Endothelial cell of umbilical vein (primary cell): Measurements from ENCODE around the gene SPACA4. TPM values are rescaled to one million over a fixed set of nuclear protein-coding genes. Genes with fewer than 3 reads are reported as not detected.

ENCODE experiments used
- BruUV-seq: library from RNA; stranded (reverse); fragments of 400-500 nt; replicated peaks from 2 replicates; lab custom pipeline; 2021; lab: Mats Ljungman, UMichigan
- CTCF ChIA-PET: fragments of 300-600, 350-600 bp; sonication (Branson Sonifier 250); formaldehyde crosslinking; loops from one replicate; lab custom pipeline; 2021; ENCODE audit warnings: antibody characterized with exemption, inconsistent platforms; lab: Charles Lee
- POLR2A ChIA-PET: fragments of 300-600, 350-600 bp; sonication (Branson Sonifier 250); formaldehyde crosslinking; loops from one replicate; lab custom pipeline; 2021; ENCODE audit warnings: antibody characterized with exemption, inconsistent platforms; lab: Charles Lee
- DNase-seq: peaks from one replicate; pipeline ENCODE4 v3.0.0-alpha.2; 2011; ENCODE audit warnings: low read depth, low spot score
- FAIRE-seq: peaks from 2 replicates; lab custom pipeline; 2011; peaks lifted over from hg19 to GRCh38; lab: Jason Lieb, UNC
- H2AFZ ChIP-seq: 2 replicates; pipeline ENCODE4 v1.6.0; 2012; ENCODE audit warnings: low read depth, low read length, control low read depth, inconsistent platforms
- H3K27ac ChIP-seq: 2 replicates; pipeline ENCODE4 v1.5.1; 2011; ENCODE audit warnings: low read depth, mild to moderate bottlenecking, control low read depth, low read length, moderate library complexity; ENCODE audit not compliant: insufficient read depth
- H3K27me3 ChIP-seq, 2 experiments: 2 replicates each; pipeline versions ENCODE4 v1.6.0 to v1.6.1; 2011; ENCODE audit warnings: low read length in 2 of 2, mixed read lengths in 1 of 2; ENCODE audit not compliant: control insufficient read depth in 2 of 2, insufficient read depth in 2 of 2
- H3K36me3 ChIP-seq, 2 experiments: 2 replicates in 1 of 2; 3 replicates in 1 of 2; pipeline ENCODE4 v1.5.1; 2011; ENCODE audit warnings: low read length in 2 of 2, mild to moderate bottlenecking in 1 of 2, moderate library complexity in 1 of 2; ENCODE audit not compliant: control insufficient read depth in 2 of 2, insufficient read depth in 2 of 2; ENCODE audit errors: extremely low read depth in 1 of 2
- H3K4me1 ChIP-seq: 3 replicates; pipeline ENCODE4 v1.5.1; 2011; ENCODE audit warnings: mild to moderate bottlenecking, low read length; ENCODE audit not compliant: control insufficient read depth, insufficient read depth; ENCODE audit errors: extremely low read depth
- H3K4me2 ChIP-seq: 2 replicates; pipeline ENCODE4 v1.6.1; 2011; ENCODE audit warnings: low read length, control low read depth, mixed read lengths; ENCODE audit not compliant: insufficient read depth
- H3K4me3 ChIP-seq, 3 experiments: fragments of 200-600 bp in 1 of 3; sonication (generic), shearing (Covaris generic) in 1 of 3; replicated peaks in 1 of 3; 2 replicates each; pipeline ENCODE4 v1.5.1; 2011 to 2016; ENCODE audit warnings: control low read depth in 3 of 3, low read length in 3 of 3, mild to moderate bottlenecking in 2 of 3, inconsistent platforms in 1 of 3, low read depth in 1 of 3, moderate library complexity in 1 of 3; ENCODE audit not compliant: insufficient read depth in 1 of 3
- H3K79me2 ChIP-seq: 2 replicates; pipeline ENCODE4 v1.6.0; 2012; ENCODE audit warnings: low read length, inconsistent platforms; ENCODE audit not compliant: control insufficient read depth, insufficient read depth
- H3K9ac ChIP-seq: replicated peaks from 2 replicates; pipeline ENCODE3; 2011; ENCODE audit warnings: low read length, control low read depth; ENCODE audit not compliant: insufficient read depth; ENCODE audit errors: extremely low read depth
- H3K9me1 ChIP-seq: replicated peaks from 3 replicates; pipeline ENCODE4 v1.6.0; 2011; ENCODE audit warnings: mild to moderate bottlenecking, low read length; ENCODE audit not compliant: control insufficient read depth, insufficient read depth; ENCODE audit errors: extremely low read depth
- H3K9me3 ChIP-seq: replicated peaks from 2 replicates; pipeline ENCODE4 v1.5.1; 2012; ENCODE audit warnings: low read length, inconsistent platforms; ENCODE audit not compliant: control insufficient read depth, insufficient read depth
- H4K20me1 ChIP-seq: replicated peaks from 2 replicates; pipeline ENCODE3; 2011; ENCODE audit warnings: mild to moderate bottlenecking, low read length; ENCODE audit not compliant: control insufficient read depth, insufficient read depth; ENCODE audit errors: extremely low read depth
- POLR2AphosphoS5 ChIP-seq: IDR thresholded peaks from 2 replicates; pipeline ENCODE4 v1.6.1; 2012; ENCODE audit warnings: low read depth, mild to moderate bottlenecking, control low read depth, low read length, moderate library complexity; ENCODE audit not compliant: insufficient read depth
- dilution Hi-C: fragments of 300-500 bp; cut with MboI; formaldehyde crosslinking; loops from one replicate; pipeline ENCODE4 v1.15.0; 2019; ENCODE audit warnings: low sequenced_read_pairs; ENCODE audit not compliant: extremely low pct_ligation_motif_present
- intact Hi-C: fragments of 100-400 bp; cut with micrococcal nuclease; formaldehyde crosslinking; loops from one replicate; pipeline ENCODE4 v1.10.0; 2022
- polyA plus RNA-seq, 4 experiments: library from polyadenylated mRNA; depleted of rRNA in 3 of 4; stranded (reverse) in 3 of 4; unstranded in 1 of 4; fragments of >200 nt; gene quantifications; 2 replicates each; pipeline versions ENCODE4 v1.2.1 to v1.2.3, GENCODE V29; 2011 to 2012; ENCODE audit warnings: missing spikeins in 1 of 4
- total RNA-seq: library from RNA; stranded (reverse); gene quantifications from 2 replicates; pipeline ENCODE4 v1.2.3, GENCODE V29; 2021
- TF ChIP-seq, protein P1 (sequence below): IDR thresholded peaks from 2 replicates; pipeline ENCODE4 v1.6.1; 2011; ENCODE audit not compliant: insufficient read depth, insufficient read length
- TF ChIP-seq, protein P2 (sequence below), 2 donors: IDR thresholded peaks; 1 replicate in 1 of 2; 2 replicates in 1 of 2; pipeline ENCODE4 v1.5.1; 2011; ENCODE audit warnings: low read length in 2 of 2, mild to moderate bottlenecking in 2 of 2, moderate library complexity in 2 of 2, control low read depth in 1 of 2, inconsistent platforms in 1 of 2, low read depth in 1 of 2; ENCODE audit not compliant: insufficient read depth in 1 of 2; ENCODE audit errors: extremely low read depth in 1 of 2

SPACA4 gene
- total and polyA plus RNA-seq, 2 donors (not counting 3 experiments of a cell fraction or from before 2014, with no cell fraction given): not detected

DNA sequence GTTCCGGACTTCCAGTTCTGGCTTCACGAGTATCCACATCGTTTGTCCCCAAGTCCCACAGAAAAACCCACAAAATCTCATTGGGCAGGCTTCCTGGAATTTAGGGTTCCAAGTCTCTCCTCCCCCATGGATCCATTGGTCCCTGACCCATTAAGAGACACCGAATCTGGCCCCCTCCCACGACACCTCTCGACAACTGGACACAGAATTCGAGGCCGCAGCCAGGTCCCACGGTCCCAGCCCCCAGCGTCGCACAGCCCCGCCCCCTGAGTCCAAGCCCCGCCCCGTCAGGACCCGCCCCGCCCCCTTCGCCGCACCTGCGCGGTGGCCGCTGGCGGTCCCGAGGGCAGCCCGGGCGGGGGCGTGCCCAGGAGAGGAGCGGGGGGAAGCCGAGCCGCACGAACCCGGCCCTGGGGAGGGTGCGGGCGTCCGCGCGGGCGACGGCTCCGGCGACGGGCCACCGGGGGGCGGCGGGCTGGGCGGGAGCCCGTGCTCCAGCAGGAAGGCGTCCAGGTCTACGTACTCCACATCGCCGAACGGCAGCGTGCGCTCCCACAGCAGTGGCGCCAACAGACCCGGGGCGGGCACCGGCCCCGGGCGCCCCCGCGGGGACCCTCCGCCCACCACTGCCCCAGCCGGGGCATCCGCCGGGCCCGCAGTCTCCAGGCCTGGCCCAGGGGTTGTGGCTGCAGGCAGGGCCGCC, 28.9 kb downstream of the SPACA4 start:
- dilution Hi-C loops: no loop called here
- H3K4me2 ChIP-seq: peak overlapping the region; percentile 37
- BruUV-seq: no TSS peak
- ChIA-PET POLR2A (no interaction called here), CTCF (no interaction called here)
- H3K36me3 ChIP-seq: no peaks in the 10 kb centered on the region
- H2AFZ ChIP-seq: peak overlapping the region; percentile 15
- H3K9me1 ChIP-seq: no peaks in the 10 kb centered on the region
- H3K79me2 ChIP-seq: no peaks in the 10 kb centered on the region
- peak overlapping the region in 1 of 3 experiments; percentile 34 for H3K4me3 ChIP-seq
- H3K9me3 ChIP-seq: no peaks in the 10 kb centered on the region
- peak; percentile 53 for DNase-seq
- TF ChIP-seq, protein P1, sequence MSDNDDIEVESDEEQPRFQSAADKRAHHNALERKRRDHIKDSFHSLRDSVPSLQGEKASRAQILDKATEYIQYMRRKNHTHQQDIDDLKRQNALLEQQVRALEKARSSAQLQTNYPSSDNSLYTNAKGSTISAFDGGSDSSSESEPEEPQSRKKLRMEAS: no peak
- no peak for TF ChIP-seq POLR2AphosphoS5
- TF ChIP-seq, protein P2, sequence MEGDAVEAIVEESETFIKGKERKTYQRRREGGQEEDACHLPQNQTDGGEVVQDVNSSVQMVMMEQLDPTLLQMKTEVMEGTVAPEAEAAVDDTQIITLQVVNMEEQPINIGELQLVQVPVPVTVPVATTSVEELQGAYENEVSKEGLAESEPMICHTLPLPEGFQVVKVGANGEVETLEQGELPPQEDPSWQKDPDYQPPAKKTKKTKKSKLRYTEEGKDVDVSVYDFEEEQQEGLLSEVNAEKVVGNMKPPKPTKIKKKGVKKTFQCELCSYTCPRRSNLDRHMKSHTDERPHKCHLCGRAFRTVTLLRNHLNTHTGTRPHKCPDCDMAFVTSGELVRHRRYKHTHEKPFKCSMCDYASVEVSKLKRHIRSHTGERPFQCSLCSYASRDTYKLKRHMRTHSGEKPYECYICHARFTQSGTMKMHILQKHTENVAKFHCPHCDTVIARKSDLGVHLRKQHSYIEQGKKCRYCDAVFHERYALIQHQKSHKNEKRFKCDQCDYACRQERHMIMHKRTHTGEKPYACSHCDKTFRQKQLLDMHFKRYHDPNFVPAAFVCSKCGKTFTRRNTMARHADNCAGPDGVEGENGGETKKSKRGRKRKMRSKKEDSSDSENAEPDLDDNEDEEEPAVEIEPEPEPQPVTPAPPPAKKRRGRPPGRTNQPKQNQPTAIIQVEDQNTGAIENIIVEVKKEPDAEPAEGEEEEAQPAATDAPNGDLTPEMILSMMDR (IDR thresholded peaks at IDR 0.05; ENCODE audit: extremely low read depth in 1 of 2, insufficient read depth in 1 of 2, low read depth in 1 of 2, low read length in 2 of 2): no peak
- peaks cover 3 to 13% of the 10 kb centered on the region in 2 experiments for H3K27me3 ChIP-seq
- peaks cover 34% of the 10 kb centered on the region for H3K4me1 ChIP-seq
- no peaks in the 10 kb centered on the region for H4K20me1 ChIP-seq
- peak overlapping the region; percentile 4 for H3K9ac ChIP-seq
- intact Hi-C loops: loop anchor here (5.0 to 10.0 kb wide), 2 partner anchors 337 to 359 kb away; partner anchors contain the start of genes GYS1 and RUVBL2
- H3K27ac ChIP-seq: no peak overlapping the region
- peak; percentile 63 for FAIRE-seq
